ENCODE measurements around the gene COL27A1.
"Not testable (repeated sequence)": the region's sequence is repeated elsewhere in the genome, so short reads cannot be mapped to it uniquely, and the experiment has no call there.

Gene COL27A1

GRCh38 chr9:114123031-114123977, 32.0 kb upstream of the COL27A1 start:
- no peak for DNase-seq (ENCODE audit: low read depth)

GRCh38 chr9:114124138-114124537, 31.2 kb upstream of the COL27A1 start:
- no peak for DNase-seq (ENCODE audit: low read depth)

- no peak for DNase-seq (ENCODE audit: low read depth)
Observed at GRCh38 chr9:114124666-114125475, 30.5 kb upstream of the COL27A1 start.

- no peak for DNase-seq (ENCODE audit: low read depth)
Observed at GRCh38 chr9:114125476-114126013, 29.8 kb upstream of the COL27A1 start.

GRCh38 chr9:114126247-114127060, 28.9 kb upstream of the COL27A1 start:
- DNase-seq (ENCODE audit: low read depth), result no peak

- DNase-seq (ENCODE audit: low read depth), result not testable (repeated sequence)
Observed at GRCh38 chr9:114128759-114129158, 26.6 kb upstream of the COL27A1 start.

- DNase-seq (ENCODE audit: low read depth), result no peak
Observed at GRCh38 chr9:114130141-114130540, 25.2 kb upstream of the COL27A1 start.

GRCh38 chr9:114130624-114131277, 24.6 kb upstream of the COL27A1 start:
- DNase-seq (ENCODE audit: low read depth), result no peak

GRCh38 chr9:114131808-114132549, 23.4 kb upstream of the COL27A1 start:
- DNase-seq (ENCODE audit: low read depth), result no peak

GRCh38 chr9:114132550-114132918, 22.8 kb upstream of the COL27A1 start:
- no peak for DNase-seq (ENCODE audit: low read depth)

- no peak for DNase-seq (ENCODE audit: low read depth)
Observed at GRCh38 chr9:114134827-114135396, 20.4 kb upstream of the COL27A1 start.

GRCh38 chr9:114137831-114138230, 17.5 kb upstream of the COL27A1 start:
- DNase-seq (ENCODE audit: low read depth), result no peak

GRCh38 chr9:114138552-114138971, 16.8 kb upstream of the COL27A1 start:
- no peak for DNase-seq (ENCODE audit: low read depth)

- DNase-seq (ENCODE audit: low read depth), result no peak
Observed at GRCh38 chr9:114139071-114139470, 16.3 kb upstream of the COL27A1 start.

- DNase-seq (ENCODE audit: low read depth), result no peak
Observed at GRCh38 chr9:114140401-114140800, 14.9 kb upstream of the COL27A1 start.

GRCh38 chr9:114140850-114141249, 14.5 kb upstream of the COL27A1 start:
- DNase-seq (ENCODE audit: low read depth), result no peak

GRCh38 chr9:114141553-114142402, 13.6 kb upstream of the COL27A1 start:
- no peak for DNase-seq (ENCODE audit: low read depth)

- DNase-seq (ENCODE audit: low read depth), result no peak
Observed at GRCh38 chr9:114143234-114143633, 12.1 kb upstream of the COL27A1 start.

- DNase-seq (ENCODE audit: low read depth), result no peak
Observed at GRCh38 chr9:114146735-114147134, 8.6 kb upstream of the COL27A1 start.

Measured in GM04504 (cell line).